ENCODE data around the gene FIGN. TPM values are rescaled to one million over a fixed set of nuclear protein-coding genes. Genes with fewer than 3 reads are reported as not detected.

Gene FIGN
- total and polyA plus RNA-seq, 2 donors (not counting 1 experiment from before 2014, with no cell fraction given) = not detected

DNA sequence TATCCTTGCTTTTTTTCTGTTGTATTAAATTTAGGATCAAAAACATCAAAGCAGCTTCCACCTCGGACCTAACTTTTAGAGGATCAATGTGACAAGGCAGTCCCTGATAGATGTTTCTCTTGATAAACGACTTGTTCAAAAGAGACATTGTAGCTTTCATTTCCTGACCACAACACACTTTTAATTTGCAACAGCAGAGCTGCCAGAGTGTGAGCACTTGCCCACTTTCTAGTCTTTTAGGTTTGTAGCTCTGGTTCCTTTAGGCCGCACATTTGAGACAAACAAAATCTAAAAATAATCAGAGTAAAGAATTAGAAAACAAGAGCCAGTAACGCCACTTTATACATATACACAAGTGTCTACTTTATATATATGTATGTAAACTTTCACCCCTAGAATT, 3.1 kb downstream of the FIGN start:
- H3K4me3 ChIP-seq (ENCODE audit: control extremely low read depth in 1 of 5, extremely low read depth in 1 of 5, insufficient read depth in 1 of 5, low read depth in 2 of 5, low read length in 4 of 5) = no peak overlapping the region
- ChIA-PET CTCF (no interaction called here), POLR2A (no interaction called here)
- H3K27ac ChIP-seq (ENCODE audit: low read length in 2 of 2) = no peak overlapping the region
- H3K9me3 ChIP-seq (ENCODE audit: control extremely low read depth in 1 of 3, control insufficient read depth in 2 of 3, insufficient read depth in 1 of 3, low read length in 2 of 3) = peaks cover 0 to 3% (median 0%) of the 10 kb centered on the region in 3 donors
- Mint-ChIP-seq H3K4me1 (peaks cover 10% of the 10 kb centered on the region), H3K9me3 (ENCODE audit: insufficient read depth) (no peaks in the 10 kb centered on the region), H3K27ac (no peak overlapping the region), H3K4me3 (no peak overlapping the region), H3K27me3 (peaks cover 35% of the 10 kb centered on the region)
- TF ChIP-seq, protein P1, sequence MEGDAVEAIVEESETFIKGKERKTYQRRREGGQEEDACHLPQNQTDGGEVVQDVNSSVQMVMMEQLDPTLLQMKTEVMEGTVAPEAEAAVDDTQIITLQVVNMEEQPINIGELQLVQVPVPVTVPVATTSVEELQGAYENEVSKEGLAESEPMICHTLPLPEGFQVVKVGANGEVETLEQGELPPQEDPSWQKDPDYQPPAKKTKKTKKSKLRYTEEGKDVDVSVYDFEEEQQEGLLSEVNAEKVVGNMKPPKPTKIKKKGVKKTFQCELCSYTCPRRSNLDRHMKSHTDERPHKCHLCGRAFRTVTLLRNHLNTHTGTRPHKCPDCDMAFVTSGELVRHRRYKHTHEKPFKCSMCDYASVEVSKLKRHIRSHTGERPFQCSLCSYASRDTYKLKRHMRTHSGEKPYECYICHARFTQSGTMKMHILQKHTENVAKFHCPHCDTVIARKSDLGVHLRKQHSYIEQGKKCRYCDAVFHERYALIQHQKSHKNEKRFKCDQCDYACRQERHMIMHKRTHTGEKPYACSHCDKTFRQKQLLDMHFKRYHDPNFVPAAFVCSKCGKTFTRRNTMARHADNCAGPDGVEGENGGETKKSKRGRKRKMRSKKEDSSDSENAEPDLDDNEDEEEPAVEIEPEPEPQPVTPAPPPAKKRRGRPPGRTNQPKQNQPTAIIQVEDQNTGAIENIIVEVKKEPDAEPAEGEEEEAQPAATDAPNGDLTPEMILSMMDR (IDR thresholded peaks at IDR 0.05) = no peak
- TF ChIP-seq EZH2 (IDR thresholded peaks at IDR 0.05; ENCODE audit: borderline replicate concordance, insufficient read depth, low read depth, low read length, poor library complexity, severe bottlenecking) = no peak
- peaks cover 0 to 17% (median 14%) of the 10 kb centered on the region in 4 experiments for H3K27me3 ChIP-seq (replicated peaks in 1 of 4; ENCODE audit: control extremely low read depth in 1 of 4, control insufficient read depth in 3 of 4, insufficient read depth in 4 of 4, low read length in 3 of 4)
- H2AFZ ChIP-seq (ENCODE audit: insufficient read depth, low read depth, low read length, poor library complexity, severe bottlenecking) = no peak overlapping the region
- DNase-seq = no peak
- 20% methylated on average over 1 of the region's 4 CpGs for WGBS (ENCODE audit: insufficient coverage)
- H3K36me3 ChIP-seq (replicated peaks in 1 of 2; ENCODE audit: control extremely low read depth in 1 of 2, control insufficient read depth in 1 of 2, extremely low read depth in 1 of 2, insufficient read depth in 2 of 2, low read length in 1 of 2) = no peaks in the 10 kb centered on the region
- H3K4me2 ChIP-seq (replicated peaks; ENCODE audit: low read depth, low read length, poor library complexity, severe bottlenecking) = no peak overlapping the region
- H3K79me2 ChIP-seq (ENCODE audit: control insufficient read depth, insufficient read depth, low read length) = no peaks in the 10 kb centered on the region
- ATAC-seq (ENCODE audit: low read depth) = no peak
- no peak overlapping the region for H3K9ac ChIP-seq (ENCODE audit: low read length)
- no peaks in the 10 kb centered on the region for H4K20me1 ChIP-seq (ENCODE audit: control insufficient read depth, insufficient read depth, low read length, poor library complexity, severe bottlenecking)
- H3K4me1 ChIP-seq (ENCODE audit: control insufficient read depth in 2 of 2, insufficient read depth in 2 of 2, low read length in 2 of 2) = peaks cover 0 to 5% of the 10 kb centered on the region in 2 donors
- intact Hi-C loops (cut with micrococcal nuclease) = no loop called here

DNA sequence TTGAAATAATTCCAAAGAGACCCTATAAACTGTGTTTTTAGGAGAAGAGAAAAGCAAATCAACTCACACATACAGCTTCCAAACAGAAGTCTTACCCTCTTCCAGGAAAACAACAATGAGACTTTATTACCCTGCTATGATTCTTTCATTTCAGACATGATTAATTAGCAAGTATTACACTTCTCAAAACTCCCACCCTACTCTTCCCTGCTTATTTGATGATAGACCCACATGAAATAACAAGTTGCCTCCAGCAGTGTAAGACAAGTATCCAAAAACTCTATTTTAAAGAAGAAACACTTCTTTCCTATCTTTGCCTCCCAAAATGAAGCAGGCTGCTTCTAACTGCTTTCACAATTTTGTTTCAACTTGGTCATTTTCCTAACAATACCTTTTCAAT, 4.1 kb downstream of the FIGN start:
- Histone ChIP-seq H3K9ac (ENCODE audit: low read length) (no peak overlapping the region), H3K4me1 (ENCODE audit: control insufficient read depth in 2 of 2, insufficient read depth in 2 of 2, low read length in 2 of 2) (peaks cover 0 to 5% of the 10 kb centered on the region in 2 donors), H3K36me3 (replicated peaks in 1 of 2; ENCODE audit: control extremely low read depth in 1 of 2, control insufficient read depth in 1 of 2, extremely low read depth in 1 of 2, insufficient read depth in 2 of 2, low read length in 1 of 2) (no peaks in the 10 kb centered on the region), H3K4me2 (replicated peaks; ENCODE audit: low read depth, low read length, poor library complexity, severe bottlenecking) (no peak overlapping the region), H3K27ac (ENCODE audit: low read length in 2 of 2) (no peak overlapping the region), H3K4me3 (ENCODE audit: control extremely low read depth in 1 of 5, extremely low read depth in 1 of 5, insufficient read depth in 1 of 5, low read depth in 2 of 5, low read length in 4 of 5) (no peak overlapping the region), H3K79me2 (ENCODE audit: control insufficient read depth, insufficient read depth, low read length) (no peaks in the 10 kb centered on the region), H2AFZ (ENCODE audit: insufficient read depth, low read depth, low read length, poor library complexity, severe bottlenecking) (no peak overlapping the region), H4K20me1 (ENCODE audit: control insufficient read depth, insufficient read depth, low read length, poor library complexity, severe bottlenecking) (no peaks in the 10 kb centered on the region), H3K27me3 (replicated peaks in 1 of 4; ENCODE audit: control extremely low read depth in 1 of 4, control insufficient read depth in 3 of 4, insufficient read depth in 4 of 4, low read length in 3 of 4) (peaks cover 0 to 14% (median 9%) of the 10 kb centered on the region in 4 experiments), H3K9me3 (ENCODE audit: control extremely low read depth in 1 of 3, control insufficient read depth in 2 of 3, insufficient read depth in 1 of 3, low read length in 2 of 3) (peaks cover 0 to under 1% (median 0%) of the 10 kb centered on the region in 3 donors)
- DNase-seq (no peak), ATAC-seq (ENCODE audit: low read depth) (no peak)
- CTCF ChIA-PET = no interaction called here
- no peak overlapping the region for H3K27ac Mint-ChIP-seq
- H3K4me1 Mint-ChIP-seq = peaks cover 10% of the 10 kb centered on the region
- intact Hi-C loops (cut with micrococcal nuclease) = no loop called here
- POLR2A ChIA-PET = no interaction called here
- peaks cover 31% of the 10 kb centered on the region for H3K27me3 Mint-ChIP-seq
- H3K4me3 Mint-ChIP-seq = no peak overlapping the region
- H3K9me3 Mint-ChIP-seq (ENCODE audit: insufficient read depth) = no peaks in the 10 kb centered on the region
- TF ChIP-seq, protein P1 (IDR thresholded peaks at IDR 0.05) = no peak
- TF ChIP-seq EZH2 (IDR thresholded peaks at IDR 0.05; ENCODE audit: borderline replicate concordance, insufficient read depth, low read depth, low read length, poor library complexity, severe bottlenecking) = no peak
